CD4-positive, alpha-beta T cell (primary cell): ENCODE measurements around the gene ANXA10. TPM values are rescaled to one million over a fixed set of nuclear protein-coding genes. Genes with fewer than 3 reads are reported as not detected.

Source experiments
- ATAC-seq: fragments of 200-7000 bp; cut with Tn5 transposase; one replicate; pipeline ENCODE4 v1.10.0; 2022; ENCODE audit warnings: mild to moderate bottlenecking; ENCODE audit not compliant: poor library complexity
- CTCF ChIA-PET: fragments of 350-600 bp; sonication (Branson Sonifier 250); formaldehyde crosslinking; loops from one replicate; lab custom pipeline; 2021; ENCODE audit warnings: antibody characterized with exemption, inconsistent platforms; lab: Charles Lee
- POLR2A ChIA-PET: fragments of 350-600 bp; sonication (Branson Sonifier 250); formaldehyde crosslinking; loops from one replicate; lab custom pipeline; 2021; ENCODE audit warnings: antibody characterized with exemption, inconsistent platforms; lab: Charles Lee
- DNase-seq, 14 experiments: peaks; one replicate each; pipeline ENCODE4 v3.0.0-alpha.2; 2013 to 2020; ENCODE audit warnings: mixed read lengths in 2 of 14
- H3K27ac ChIP-seq, 2 donors: one replicate each; pipeline versions ENCODE4 v1.5.1 to v1.7.0; 2013; ENCODE audit warnings: low read length in 2 of 2, low read depth in 1 of 2, mild to moderate bottlenecking in 1 of 2
- H3K27me3 ChIP-seq, 2 experiments: 1 replicate in 1 of 2; 2 replicates in 1 of 2; pipeline versions ENCODE4 v1.6.1 to v1.7.0; 2013; ENCODE audit warnings: low read length in 2 of 2, control low read depth in 1 of 2, mild to moderate bottlenecking in 1 of 2, moderate library complexity in 1 of 2; ENCODE audit not compliant: insufficient read depth in 2 of 2, control insufficient read depth in 1 of 2
- H3K36me3 ChIP-seq: one replicate; pipeline ENCODE4 v1.6.1; 2013; ENCODE audit warnings: low read length, control low read depth; ENCODE audit not compliant: insufficient read depth
- H3K4me1 ChIP-seq: one replicate; pipeline ENCODE4 v1.6.1; 2013; ENCODE audit warnings: low read length, control low read depth; ENCODE audit not compliant: insufficient read depth
- H3K4me3 ChIP-seq: one replicate; pipeline ENCODE4 v1.5.1; 2013; ENCODE audit warnings: mild to moderate bottlenecking, low read length, moderate library complexity
- H3K9me3 ChIP-seq, 2 experiments: 1 replicate in 1 of 2; 2 replicates in 1 of 2; pipeline versions ENCODE4 v1.6.1 to v1.7.0; 2013; ENCODE audit warnings: low read length in 2 of 2, mild to moderate bottlenecking in 2 of 2, control low read depth in 1 of 2, moderate library complexity in 1 of 2; ENCODE audit not compliant: control insufficient read depth in 1 of 2, insufficient read depth in 1 of 2
- H3K27ac Mint-ChIP-seq: one replicate; pipeline ENCODE4 v1.8.0; 2020; ENCODE audit warnings: mixed read lengths
- H3K27me3 Mint-ChIP-seq: one replicate; pipeline ENCODE4 v1.8.0; 2021; ENCODE audit warnings: mixed read lengths
- H3K36me3 Mint-ChIP-seq: one replicate; pipeline ENCODE4 v1.8.0; 2021; ENCODE audit warnings: low read depth, mixed read lengths
- H3K4me1 Mint-ChIP-seq: one replicate; pipeline ENCODE4 v1.8.0; 2021; ENCODE audit warnings: low read depth, mixed read lengths
- H3K4me3 Mint-ChIP-seq: one replicate; pipeline ENCODE4 v1.8.0; 2020; ENCODE audit warnings: mild to moderate bottlenecking, mixed read lengths
- H3K9me3 Mint-ChIP-seq: one replicate; pipeline ENCODE4 v1.8.0; 2020; ENCODE audit warnings: mixed read lengths
- CTCF ChIP-seq: fragments of 200-600 bp; IDR thresholded peaks from one replicate; pipeline ENCODE4 v1.8.0; 2022; ENCODE audit warnings: antibody characterized with exemption, mild to moderate bottlenecking
- intact Hi-C, 2 experiments: fragments of 100-400 bp; cut with DNase I in 1 of 2; cut with micrococcal nuclease in 1 of 2; formaldehyde crosslinking; loops; one replicate each; pipeline versions ENCODE4 v1.15.1 to v1.9.0; 2023 to 2025; cut with DNase I, micrococcal nuclease
- polyA plus RNA-seq, 2 donors: library from polyadenylated mRNA; unstranded; fragments of 120-200 nt; gene quantifications; one replicate each; pipeline ENCODE4 v1.2.1, GENCODE V29; 2013
- total RNA-seq, 174 experiments: library from RNA in 2 of 174; stranded (reverse) in 2 of 174; gene quantifications; one replicate each; pipeline ENCODE4 v1.2.3 and lab custom pipeline; 2021 to 2026

ANXA10 gene
- total RNA-seq (not detected), total RNA-seq (lab: John Stamatoyannopoulos, UW) (0 to 0.06 (median 0) reads per million in 172 experiments)
- polyA plus RNA-seq (2013, experiment 1 of 2): not detected
- 0.07 TPM for polyA plus RNA-seq (2013, experiment 2 of 2)

GRCh38 chr4:168092176-168092712, at the start of gene ANXA10:
ANXA10 (plus strand) TSS chr4:168092537; CDS start chr4:168092701, 164 bp downstream.
- POLR2A ChIA-PET: no interaction called here
- H3K27me3 Mint-ChIP-seq: no peaks in the 10 kb centered on the region
- H3K36me3 Mint-ChIP-seq: no peaks in the 10 kb centered on the region
- Histone ChIP-seq H3K27me3 (no peaks in the 10 kb centered on the region), H3K27ac (no peak within 1 kb of the TSS), H3K4me1 (no peaks in the 10 kb centered on the region), H3K36me3 (no peaks in the 10 kb centered on the region), H3K9me3 (peaks cover 0 to 9% of the 10 kb centered on the region in 2 experiments), H3K4me3 (no peak within 1 kb of the TSS)
- intact Hi-C loops: no loop called here
- H3K4me1 Mint-ChIP-seq: no peaks in the 10 kb centered on the region
- H3K9me3 Mint-ChIP-seq: peaks cover 10% of the 10 kb centered on the region
- CTCF ChIA-PET: no interaction called here
- H3K27ac Mint-ChIP-seq: no peak within 1 kb of the TSS
- no peak for TF ChIP-seq CTCF
- ATAC-seq (no peak), DNase-seq (no peak)
- no peak within 1 kb of the TSS for H3K4me3 Mint-ChIP-seq

GRCh38 chr4:168045354-168045753, 47.0 kb upstream of the ANXA10 start:
- intact Hi-C loops: no loop called here
- no peak for TF ChIP-seq CTCF
- H3K4me3 ChIP-seq: no peak overlapping the region

GRCh38 chr4:168050002-168050401, 42.3 kb upstream of the ANXA10 start:
- DNase-seq (no peak), ATAC-seq (no peak)
- Mint-ChIP-seq H3K36me3 (no peaks in the 10 kb centered on the region), H3K4me3 (no peak overlapping the region), H3K4me1 (no peaks in the 10 kb centered on the region), H3K27me3 (no peaks in the 10 kb centered on the region), H3K9me3 (peaks cover 5% of the 10 kb centered on the region), H3K27ac (no peak overlapping the region)
- Histone ChIP-seq H3K27ac (no peak overlapping the region), H3K27me3 (no peaks in the 10 kb centered on the region), H3K36me3 (no peaks in the 10 kb centered on the region), H3K4me1 (no peaks in the 10 kb centered on the region), H3K4me3 (no peak overlapping the region), H3K9me3 (peaks cover 0 to 6% of the 10 kb centered on the region in 2 experiments)
- intact Hi-C loops: no loop called here
- POLR2A ChIA-PET: no interaction called here
- CTCF ChIA-PET: no interaction called here
- no peak for TF ChIP-seq CTCF

More at GRCh38 chr4:168045354-168045753, 47.0 kb upstream of the ANXA10 start:
- Mint-ChIP-seq H3K4me3 (no peak overlapping the region), H3K9me3 (peaks cover 5% of the 10 kb centered on the region), H3K27me3 (no peaks in the 10 kb centered on the region), H3K36me3 (no peaks in the 10 kb centered on the region), H3K4me1 (no peaks in the 10 kb centered on the region), H3K27ac (no peak overlapping the region)
- POLR2A ChIA-PET: no interaction called here
- no peak for DNase-seq
- H3K27ac ChIP-seq: no peak overlapping the region
- no peaks in the 10 kb centered on the region for H3K27me3 ChIP-seq
- CTCF ChIA-PET: no interaction called here
- no peak for ATAC-seq
- H3K4me1 ChIP-seq: no peaks in the 10 kb centered on the region
- no peaks in the 10 kb centered on the region for H3K36me3 ChIP-seq
- peaks cover 0 to 6% of the 10 kb centered on the region in 2 experiments for H3K9me3 ChIP-seq
